ENCODE data around the gene DNAJB2.

- no peak for TF ChIP-seq POLR2A (IDR thresholded peaks at IDR 0.05)
- TF ChIP-seq CTCF (IDR thresholded peaks at IDR 0.05), result no peak
Measured at GRCh38 chr2:219299372-219299760, 20.2 kb downstream of the DNAJB2 start.

Measured in lower leg skin (tissue), 3 donors.